ENCODE results near the gene SPC24. TPM values are rescaled to one million over a fixed set of nuclear protein-coding genes. Genes with fewer than 3 reads are reported as not detected.

Gene SPC24
- total RNA-seq, 4 donors from 2014 or later, result 4.2 to 6.8 (median 5.7) TPM

DNA sequence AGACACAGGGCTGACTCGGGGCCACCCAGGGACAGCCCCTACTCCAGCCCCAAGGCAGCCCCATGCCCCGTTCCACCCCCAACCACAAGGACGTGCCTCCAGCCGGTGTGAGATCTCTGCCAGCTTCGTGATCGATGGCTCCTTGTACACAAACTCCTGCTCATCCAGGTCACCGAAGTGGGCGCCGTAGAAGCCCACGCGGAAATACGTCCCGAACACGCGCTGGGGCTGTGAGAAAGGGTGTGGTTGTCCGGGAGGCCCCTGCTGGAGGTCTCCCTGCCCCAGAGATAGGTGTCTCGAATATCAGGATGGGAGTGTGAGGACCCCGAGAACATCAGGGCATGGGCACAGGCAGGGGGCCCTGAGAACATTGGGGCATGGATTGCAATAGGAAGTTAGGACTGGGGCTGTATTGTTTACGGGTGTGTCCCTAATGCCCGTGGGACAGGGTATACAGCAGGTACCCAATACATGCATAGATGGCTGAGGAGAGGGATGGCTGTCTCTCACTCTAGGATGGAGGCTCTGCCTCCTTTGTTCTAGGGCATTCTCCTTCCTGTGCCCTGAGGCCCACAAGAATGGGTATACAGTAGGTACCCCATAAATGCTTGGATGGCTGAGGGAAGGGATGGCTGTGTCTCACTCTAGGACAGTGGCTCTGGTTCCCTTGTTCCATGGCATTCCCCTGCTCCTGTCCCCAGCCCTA is 47.1 kb upstream of the SPC24 start:
- H3K4me3 ChIP-seq, result peak overlapping the region in 1 of 2 donors; percentile 42
- no peaks in the 10 kb centered on the region for H3K27me3 ChIP-seq
- H3K27ac ChIP-seq, result peak overlapping the region; percentile 85 to 99 (median 96)
- H3K36me3 ChIP-seq, result peaks cover 0 to 40% of the 10 kb centered on the region in 2 donors
- no peak for TF ChIP-seq EP300 (IDR thresholded peaks at IDR 0.05)
- TF ChIP-seq, protein P1, sequence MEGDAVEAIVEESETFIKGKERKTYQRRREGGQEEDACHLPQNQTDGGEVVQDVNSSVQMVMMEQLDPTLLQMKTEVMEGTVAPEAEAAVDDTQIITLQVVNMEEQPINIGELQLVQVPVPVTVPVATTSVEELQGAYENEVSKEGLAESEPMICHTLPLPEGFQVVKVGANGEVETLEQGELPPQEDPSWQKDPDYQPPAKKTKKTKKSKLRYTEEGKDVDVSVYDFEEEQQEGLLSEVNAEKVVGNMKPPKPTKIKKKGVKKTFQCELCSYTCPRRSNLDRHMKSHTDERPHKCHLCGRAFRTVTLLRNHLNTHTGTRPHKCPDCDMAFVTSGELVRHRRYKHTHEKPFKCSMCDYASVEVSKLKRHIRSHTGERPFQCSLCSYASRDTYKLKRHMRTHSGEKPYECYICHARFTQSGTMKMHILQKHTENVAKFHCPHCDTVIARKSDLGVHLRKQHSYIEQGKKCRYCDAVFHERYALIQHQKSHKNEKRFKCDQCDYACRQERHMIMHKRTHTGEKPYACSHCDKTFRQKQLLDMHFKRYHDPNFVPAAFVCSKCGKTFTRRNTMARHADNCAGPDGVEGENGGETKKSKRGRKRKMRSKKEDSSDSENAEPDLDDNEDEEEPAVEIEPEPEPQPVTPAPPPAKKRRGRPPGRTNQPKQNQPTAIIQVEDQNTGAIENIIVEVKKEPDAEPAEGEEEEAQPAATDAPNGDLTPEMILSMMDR (IDR thresholded peaks at IDR 0.05), result no peak
- H3K9me3 ChIP-seq, result no peaks in the 10 kb centered on the region
- ATAC-seq, result no peak
- H3K4me1 ChIP-seq, result peaks cover 8 to 64% (median 36%) of the 10 kb centered on the region in 3 donors
- WGBS, 2 donors (ENCODE audit: low coverage in 1 of 2), result 40% methylated on average over 2 of the region's 20 CpGs; no CpG with 5 or more reads in 1 of the 2 donors

GRCh38 chr19:11201791-11202190 is 46.2 kb upstream of the SPC24 start:
- Histone ChIP-seq H3K4me1 (peaks cover 8 to 66% (median 36%) of the 10 kb centered on the region in 3 donors), H3K27me3 (no peaks in the 10 kb centered on the region), H3K36me3 (peaks cover 0 to 31% of the 10 kb centered on the region in 2 donors), H3K4me3 (no peak overlapping the region), H3K27ac (peak overlapping the region in 3 of 4 donors; percentile 95 to 99 (median 96)), H3K9me3 (no peaks in the 10 kb centered on the region)
- TF ChIP-seq POLR2A (IDR thresholded peaks at IDR 0.05) (no peak), POLR2AphosphoS5 (IDR thresholded peaks at IDR 0.05) (no peak), EP300 (IDR thresholded peaks at IDR 0.05) (no peak)
- TF ChIP-seq, protein P1 (IDR thresholded peaks at IDR 0.05), result no peak
- ATAC-seq, result no peak
- WGBS, 2 donors (ENCODE audit: low coverage in 1 of 2), result no CpG with 5 or more reads among the region's 24 CpGs

DNA sequence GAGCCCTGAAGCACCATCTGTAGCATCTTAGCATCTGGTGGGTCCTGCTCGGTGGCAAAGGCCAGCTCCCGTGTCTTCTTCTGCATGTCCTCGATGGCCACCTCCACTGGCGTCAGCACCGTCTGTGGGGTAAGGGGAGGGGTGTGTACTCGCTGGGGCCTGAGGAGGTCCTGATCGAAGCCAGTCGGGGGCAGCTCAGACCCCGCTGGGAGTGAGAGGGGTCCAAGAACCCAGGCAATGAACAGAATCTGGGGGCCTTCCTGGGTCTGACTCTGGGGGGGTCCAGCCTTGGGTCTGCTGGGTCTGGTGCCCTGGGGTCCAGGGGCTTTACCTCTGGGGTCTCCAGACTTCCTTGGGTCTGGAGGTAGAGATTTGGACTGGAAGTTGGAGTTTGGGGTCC is 45.3 kb upstream of the SPC24 start:
- Histone ChIP-seq H3K27me3 (no peaks in the 10 kb centered on the region), H3K4me3 (no peak overlapping the region), H3K27ac (peak overlapping the region in 3 of 4 donors; percentile 95 to 99 (median 96)), H3K36me3 (peaks cover 0 to 29% of the 10 kb centered on the region in 2 donors), H3K4me1 (peaks cover 8 to 73% (median 36%) of the 10 kb centered on the region in 3 donors), H3K9me3 (no peaks in the 10 kb centered on the region)
- ATAC-seq, result no peak
- WGBS, 2 donors (ENCODE audit: low coverage in 1 of 2), result no CpG with 5 or more reads among the region's 9 CpGs
- no peak for TF ChIP-seq POLR2A (IDR thresholded peaks at IDR 0.05)
- TF ChIP-seq, protein P1 (IDR thresholded peaks at IDR 0.05), result no peak
- TF ChIP-seq EP300 (IDR thresholded peaks at IDR 0.05), result no peak
- TF ChIP-seq POLR2AphosphoS5 (IDR thresholded peaks at IDR 0.05), result no peak

DNA sequence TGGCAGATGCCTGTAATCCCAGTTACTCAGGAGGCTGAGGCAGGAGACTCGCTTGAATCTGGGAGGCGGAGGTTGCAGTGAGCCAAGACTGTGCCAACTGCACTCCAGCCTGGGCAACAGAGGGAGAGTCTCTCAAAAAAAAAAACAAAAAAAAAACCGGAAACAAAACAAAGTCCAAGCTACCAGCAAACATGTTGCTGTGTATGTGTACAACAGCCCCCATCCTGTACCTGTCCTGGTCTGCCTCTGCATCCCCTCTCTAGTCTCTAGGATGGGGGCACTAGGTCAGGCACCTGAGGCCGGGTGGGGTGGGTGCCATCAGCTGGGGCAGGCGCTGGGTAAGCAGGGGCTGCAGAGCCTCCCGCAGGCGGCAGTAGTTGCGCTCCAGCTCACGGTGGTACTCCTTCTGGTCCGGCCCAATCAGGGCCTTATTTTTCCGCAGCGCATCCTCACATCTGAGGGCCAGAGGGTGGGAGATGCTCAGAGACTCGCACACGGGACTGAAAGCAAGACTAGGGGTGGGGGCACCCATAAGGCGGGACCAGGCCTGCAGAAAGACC is 44.5 kb upstream of the SPC24 start:
- Histone ChIP-seq H3K27ac (peak overlapping the region in 3 of 4 donors; percentile 95 to 99 (median 96)), H3K4me3 (no peak overlapping the region), H3K9me3 (no peaks in the 10 kb centered on the region), H3K4me1 (peaks cover 8 to 75% (median 39%) of the 10 kb centered on the region in 3 donors), H3K36me3 (peaks cover 0 to 34% of the 10 kb centered on the region in 2 donors), H3K27me3 (no peaks in the 10 kb centered on the region)
- 50 to 80% methylated on average over 2 to 3 of the region's 15 CpGs for WGBS, 2 donors (ENCODE audit: low coverage in 1 of 2)
- no peak for ATAC-seq
- TF ChIP-seq POLR2A (IDR thresholded peaks at IDR 0.05) (no peak), EP300 (IDR thresholded peaks at IDR 0.05) (no peak), POLR2AphosphoS5 (IDR thresholded peaks at IDR 0.05) (no peak)
- TF ChIP-seq, protein P1 (IDR thresholded peaks at IDR 0.05), result no peak

All from gastroesophageal sphincter (tissue), 4 donors.